ENCODE data around the gene MICAL3. TPM values are rescaled to one million over a fixed set of nuclear protein-coding genes. Genes with fewer than 3 reads are reported as not detected.

MICAL3 gene
- total and polyA plus RNA-seq, 2 of the 8 experiments (the other 6 are each of a cell fraction or from before 2014, with no cell fraction given), result 8.3 to 41.8 TPM

- no peak overlapping the region for H4K91ac ChIP-seq (replicated peaks; ENCODE audit: insufficient read length, low read length)
- no peak overlapping the region for H3K9ac ChIP-seq (replicated peaks in 1 of 4; ENCODE audit: extremely low read depth in 1 of 4, low read depth in 3 of 4, low read length in 3 of 4)
- no peak overlapping the region for H3K4ac ChIP-seq (replicated peaks; ENCODE audit: insufficient read length, low read depth, low read length)
- WGBS, 2 experiments (ENCODE audit: extremely low coverage in 1 of 2, insufficient coverage in 1 of 2, insufficient read length in 1 of 2, insufficient replicate concordance in 2 of 2, low coverage in 1 of 2, low lambda C conversion rate in 2 of 2, missing lambda C conversion rate in 1 of 2), result 92% methylated on average over 3 of the region's 3 CpGs; no CpG with 5 or more reads in 1 of the 2 experiments
- H3K4me3 ChIP-seq (ENCODE audit: extremely low read depth in 1 of 4, insufficient read depth in 2 of 4, low read depth in 3 of 4, low read length in 4 of 4), result no peak overlapping the region
- H3K27ac ChIP-seq (ENCODE audit: low read depth, low read length), result no peak overlapping the region
- no peaks in the 10 kb centered on the region; a peak in 1 of 7 replicates for H3K27me3 ChIP-seq (replicated peaks in 1 of 4; ENCODE audit: control insufficient read depth in 3 of 4, extremely low read depth in 1 of 4, insufficient read depth in 3 of 4, low read length in 3 of 4)
- H2BK120ac ChIP-seq (replicated peaks; ENCODE audit: low read depth, low read length), result no peak overlapping the region
- H2AFZ ChIP-seq (ENCODE audit: low read length), result no peak overlapping the region
- no peak overlapping the region for H4K8ac ChIP-seq (ENCODE audit: extremely low read depth, insufficient read depth, low read length)
- no peaks in the 10 kb centered on the region for H3K23me2 ChIP-seq (ENCODE audit: low read depth, low read length)
- no peak overlapping the region for H3K56ac ChIP-seq (replicated peaks; ENCODE audit: insufficient read length, low read depth, low read length)
- no peaks in the 10 kb centered on the region for H3K79me2 ChIP-seq (ENCODE audit: control insufficient read depth in 1 of 2, insufficient read depth in 2 of 2, low read length in 2 of 2)
- no peak overlapping the region for H2BK15ac ChIP-seq (ENCODE audit: low read length)
- no peaks in the 10 kb centered on the region for H3K79me1 ChIP-seq (ENCODE audit: low read depth, low read length)
- no peaks in the 10 kb centered on the region for H4K20me1 ChIP-seq (replicated peaks in 1 of 2; ENCODE audit: control insufficient read depth in 1 of 2, insufficient read depth in 2 of 2, low read length in 2 of 2)
- no peak overlapping the region for H3K4me2 ChIP-seq (ENCODE audit: insufficient read depth in 1 of 2, low read depth in 2 of 2, low read length in 2 of 2)
- H3K14ac ChIP-seq (ENCODE audit: insufficient read length), result no peak overlapping the region
- H2BK12ac ChIP-seq (ENCODE audit: low read depth, low read length), result no peak overlapping the region
- no peaks in the 10 kb centered on the region for H3K9me3 ChIP-seq (ENCODE audit: insufficient read depth in 2 of 2, low read depth in 1 of 2, low read length in 1 of 2)
- no peaks in the 10 kb centered on the region for H3K36me3 ChIP-seq (ENCODE audit: control insufficient read depth in 2 of 4, insufficient read depth in 4 of 4, low read length in 3 of 4)
- CTCF ChIA-PET (ENCODE audit: partially characterized antibody), result interaction anchor here (0.7 to 8.0 kb wide), 5 partner anchors 12 to 277 kb away, joined by 4 to 70 read pairs (median 5); partner anchors contain the start of gene PEX26
- FAIRE-seq (no peak), DNase-seq (ENCODE audit: low read depth in 1 of 2, low spot score in 2 of 2) (no peak)
- no peak overlapping the region for H3K18ac ChIP-seq (ENCODE audit: extremely low read depth, low read length)
- no peak overlapping the region for H3K23ac ChIP-seq (ENCODE audit: insufficient read length)
- H3K4me1 ChIP-seq (replicated peaks in 1 of 4; ENCODE audit: control insufficient read depth in 3 of 4, insufficient read depth in 4 of 4, low read length in 3 of 4), result peaks cover 0 to 3% (median 0%) of the 10 kb centered on the region in 4 experiments; a peak in 2 of 7 replicates
- H4K5ac ChIP-seq (ENCODE audit: insufficient read length, low read depth, low read length), result no peak overlapping the region
- POLR2A ChIA-PET (ENCODE audit: partially characterized antibody), result interaction anchor here (1.0 to 1.2 kb wide), 2 partner anchors 14 to 16 kb away, joined by 3 to 5 read pairs; partner anchors contain the start of gene PEX26
- H2BK5ac ChIP-seq (ENCODE audit: low read depth, low read length), result no peak overlapping the region
- no peak overlapping the region for H2BK20ac ChIP-seq (ENCODE audit: low read length)
- H2AK5ac ChIP-seq (ENCODE audit: low read depth, low read length), result no peak overlapping the region
- no peak for TF ChIP-seq TAF7 (optimal IDR thresholded peaks at IDR 0.05; ENCODE audit: borderline replicate concordance, low read depth, low read length)
- no peak for TF ChIP-seq KDM5A (IDR thresholded peaks at IDR 0.05; ENCODE audit: low read length)
- TF ChIP-seq POLR2AphosphoS5 (IDR thresholded peaks at IDR 0.05; ENCODE audit: low read depth, low read length), result no peak
- TF ChIP-seq, protein P1, sequence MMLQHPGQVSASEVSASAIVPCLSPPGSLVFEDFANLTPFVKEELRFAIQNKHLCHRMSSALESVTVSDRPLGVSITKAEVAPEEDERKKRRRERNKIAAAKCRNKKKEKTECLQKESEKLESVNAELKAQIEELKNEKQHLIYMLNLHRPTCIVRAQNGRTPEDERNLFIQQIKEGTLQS (IDR thresholded peaks at IDR 0.05; ENCODE audit: insufficient read depth, low read depth, low read length), result no peak
- TF ChIP-seq, protein P2, sequence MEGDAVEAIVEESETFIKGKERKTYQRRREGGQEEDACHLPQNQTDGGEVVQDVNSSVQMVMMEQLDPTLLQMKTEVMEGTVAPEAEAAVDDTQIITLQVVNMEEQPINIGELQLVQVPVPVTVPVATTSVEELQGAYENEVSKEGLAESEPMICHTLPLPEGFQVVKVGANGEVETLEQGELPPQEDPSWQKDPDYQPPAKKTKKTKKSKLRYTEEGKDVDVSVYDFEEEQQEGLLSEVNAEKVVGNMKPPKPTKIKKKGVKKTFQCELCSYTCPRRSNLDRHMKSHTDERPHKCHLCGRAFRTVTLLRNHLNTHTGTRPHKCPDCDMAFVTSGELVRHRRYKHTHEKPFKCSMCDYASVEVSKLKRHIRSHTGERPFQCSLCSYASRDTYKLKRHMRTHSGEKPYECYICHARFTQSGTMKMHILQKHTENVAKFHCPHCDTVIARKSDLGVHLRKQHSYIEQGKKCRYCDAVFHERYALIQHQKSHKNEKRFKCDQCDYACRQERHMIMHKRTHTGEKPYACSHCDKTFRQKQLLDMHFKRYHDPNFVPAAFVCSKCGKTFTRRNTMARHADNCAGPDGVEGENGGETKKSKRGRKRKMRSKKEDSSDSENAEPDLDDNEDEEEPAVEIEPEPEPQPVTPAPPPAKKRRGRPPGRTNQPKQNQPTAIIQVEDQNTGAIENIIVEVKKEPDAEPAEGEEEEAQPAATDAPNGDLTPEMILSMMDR (IDR thresholded peaks at IDR 0.05; ENCODE audit: control extremely low read depth in 1 of 3, insufficient read depth in 1 of 3, low read depth in 1 of 3, low read length in 3 of 3), result no peak
- no peak for TF ChIP-seq PHF8 (conservative IDR thresholded peaks at IDR 0.05; ENCODE audit: low read depth, low read length)
- no peak for TF ChIP-seq SIX5 (IDR thresholded peaks at IDR 0.05; ENCODE audit: low read depth, low read length)
- TF ChIP-seq YY1 (IDR thresholded peaks at IDR 0.05; ENCODE audit: low read depth, low read length), result no peak
- no peak for TF ChIP-seq CTBP2 (IDR thresholded peaks at IDR 0.05; ENCODE audit: borderline replicate concordance, insufficient read depth, insufficient read length, low read length)
- no peak for TF ChIP-seq SP4 (IDR thresholded peaks at IDR 0.05; ENCODE audit: low read length)
- TF ChIP-seq SP1 (IDR thresholded peaks at IDR 0.05; ENCODE audit: low read depth, low read length), result no peak
Observed at GRCh38 chr22:18062421-18062820, 38.1 kb upstream of the MICAL3 start.
